HEK293T (cell line): Measurements from ENCODE around the gene DAO.
A peak's percentile ranks its signal among the peaks of the same experiment; 100 is the strongest.

ENCODE experiments used
- CTCF ChIA-PET: fragments of 350-600 bp; formaldehyde crosslinking; extraction: SDS; loops from one replicate; lab custom pipeline; 2021; ENCODE audit warnings: antibody characterized with exemption, inconsistent platforms; lab: Yijun Ruan, JAX
- POLR2A ChIA-PET: fragments of 350-600 bp; formaldehyde crosslinking; extraction: SDS; loops from one replicate; lab custom pipeline; 2020; ENCODE audit warnings: antibody characterized with exemption, inconsistent platforms; lab: Yijun Ruan, JAX
- DNase-seq: peaks from one replicate; pipeline ENCODE4 v3.0.0; 2012; ENCODE audit warnings: mixed read lengths; ENCODE audit errors: extremely low spot score
- ARNT ChIP-seq: fragments of 450-650 bp; IDR thresholded peaks from 2 replicates; pipeline ENCODE4 v1.6.1; 2017; ENCODE audit warnings: mild to moderate bottlenecking
- BHLHE40 ChIP-seq: fragments of 450-650 bp; IDR thresholded peaks from 2 replicates; pipeline ENCODE4 v1.6.1; 2016; ENCODE audit warnings: mild to moderate bottlenecking, moderate library complexity, borderline replicate concordance
- CTBP1 ChIP-seq: fragments of 450-650 bp; IDR thresholded peaks from 2 replicates; pipeline ENCODE4 v1.6.1; 2016; ENCODE audit warnings: borderline replicate concordance
- ELF4 ChIP-seq: fragments of 450-650 bp; IDR thresholded peaks from 2 replicates; pipeline ENCODE4 v1.6.1; 2017; ENCODE audit warnings: antibody characterized with exemption
- FOXA1 ChIP-seq: fragments of 450-650 bp; IDR thresholded peaks from 2 replicates; pipeline ENCODE4 v1.6.1; 2016; ENCODE audit warnings: mild to moderate bottlenecking
- FOXK2 ChIP-seq: fragments of 450-650 bp; IDR thresholded peaks from 2 replicates; pipeline ENCODE4 v1.6.1; 2016; ENCODE audit warnings: mild to moderate bottlenecking
- FOXM1 ChIP-seq: fragments of 450-650 bp; IDR thresholded peaks from 2 replicates; pipeline ENCODE4 v1.6.1; 2017; ENCODE audit warnings: mild to moderate bottlenecking, borderline replicate concordance
- HDGF ChIP-seq: fragments of 450-650 bp; IDR thresholded peaks from 2 replicates; pipeline ENCODE4 v1.6.1; 2017; ENCODE audit warnings: antibody characterized with exemption, borderline replicate concordance
- L3MBTL2 ChIP-seq: fragments of 450-650 bp; conservative IDR thresholded peaks from 2 replicates; pipeline ENCODE4 v1.6.1; 2016; ENCODE audit warnings: mild to moderate bottlenecking
- LEF1 ChIP-seq: fragments of 450-650 bp; IDR thresholded peaks from 2 replicates; pipeline ENCODE4 v1.6.1; 2017; ENCODE audit warnings: mild to moderate bottlenecking, borderline replicate concordance
- NFRKB ChIP-seq: fragments of 450-650 bp; IDR thresholded peaks from 2 replicates; pipeline ENCODE4 v1.6.1; 2016; ENCODE audit warnings: mild to moderate bottlenecking, moderate library complexity
- SP1 ChIP-seq: fragments of 450-650 bp; IDR thresholded peaks from 2 replicates; pipeline ENCODE4 v1.6.1; 2017
- SUZ12 ChIP-seq: fragments of 450-650 bp; IDR thresholded peaks from 2 replicates; pipeline ENCODE4 v1.6.1; 2016; ENCODE audit warnings: mild to moderate bottlenecking
- TARDBP ChIP-seq: fragments of 450-650 bp; IDR thresholded peaks from 2 replicates; pipeline ENCODE4 v1.6.1; 2016
- ZNF384 ChIP-seq: fragments of 450-650 bp; IDR thresholded peaks from 2 replicates; pipeline ENCODE4 v1.6.1; 2016
- TF ChIP-seq, protein P1 (sequence below): fragments of 450-650 bp; IDR thresholded peaks from 2 replicates; pipeline ENCODE4 v1.6.1; 2016

DAO gene

DNA sequence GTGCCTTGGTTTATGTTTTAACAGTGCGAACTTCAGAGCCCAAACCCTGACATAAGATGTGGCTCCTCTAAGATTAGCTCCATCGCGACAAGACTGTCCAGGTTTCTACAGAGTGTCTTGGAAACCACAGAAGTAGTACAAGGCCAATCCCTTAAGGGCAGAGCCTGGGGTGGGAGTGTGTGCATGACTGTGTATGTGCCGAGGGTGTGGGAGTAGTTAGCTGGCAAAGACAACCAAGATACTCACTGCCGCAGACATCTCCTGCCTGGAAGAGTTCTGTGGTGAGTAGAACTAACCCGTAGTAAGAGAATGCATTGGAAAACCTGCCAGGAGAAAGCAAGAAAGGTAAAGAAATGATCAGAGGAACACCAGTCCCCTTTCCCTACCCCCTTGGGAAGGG lies 54.1 kb downstream of the DAO start:
- CTCF ChIA-PET = interaction anchor here (0.7 kb wide), 1 partner anchor 17 kb away, joined by 3 read pairs; no protein-coding TSS in a partner anchor
- no peak for DNase-seq
- POLR2A ChIA-PET = no interaction called here
- TF ChIP-seq, protein P1, sequence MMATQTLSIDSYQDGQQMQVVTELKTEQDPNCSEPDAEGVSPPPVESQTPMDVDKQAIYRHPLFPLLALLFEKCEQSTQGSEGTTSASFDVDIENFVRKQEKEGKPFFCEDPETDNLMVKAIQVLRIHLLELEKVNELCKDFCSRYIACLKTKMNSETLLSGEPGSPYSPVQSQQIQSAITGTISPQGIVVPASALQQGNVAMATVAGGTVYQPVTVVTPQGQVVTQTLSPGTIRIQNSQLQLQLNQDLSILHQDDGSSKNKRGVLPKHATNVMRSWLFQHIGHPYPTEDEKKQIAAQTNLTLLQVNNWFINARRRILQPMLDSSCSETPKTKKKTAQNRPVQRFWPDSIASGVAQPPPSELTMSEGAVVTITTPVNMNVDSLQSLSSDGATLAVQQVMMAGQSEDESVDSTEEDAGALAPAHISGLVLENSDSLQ = no peak
- TF ChIP-seq CTBP1 (no peak), HDGF (no peak), ZNF384 (no peak), FOXA1 (no peak), LEF1 (no peak), ELF4 (no peak), FOXM1 (no peak), TARDBP (no peak), L3MBTL2 (no peak), SUZ12 (no peak), NFRKB (no peak), SP1 (no peak), BHLHE40 (no peak), FOXK2 (no peak), ARNT (no peak)

DNA sequence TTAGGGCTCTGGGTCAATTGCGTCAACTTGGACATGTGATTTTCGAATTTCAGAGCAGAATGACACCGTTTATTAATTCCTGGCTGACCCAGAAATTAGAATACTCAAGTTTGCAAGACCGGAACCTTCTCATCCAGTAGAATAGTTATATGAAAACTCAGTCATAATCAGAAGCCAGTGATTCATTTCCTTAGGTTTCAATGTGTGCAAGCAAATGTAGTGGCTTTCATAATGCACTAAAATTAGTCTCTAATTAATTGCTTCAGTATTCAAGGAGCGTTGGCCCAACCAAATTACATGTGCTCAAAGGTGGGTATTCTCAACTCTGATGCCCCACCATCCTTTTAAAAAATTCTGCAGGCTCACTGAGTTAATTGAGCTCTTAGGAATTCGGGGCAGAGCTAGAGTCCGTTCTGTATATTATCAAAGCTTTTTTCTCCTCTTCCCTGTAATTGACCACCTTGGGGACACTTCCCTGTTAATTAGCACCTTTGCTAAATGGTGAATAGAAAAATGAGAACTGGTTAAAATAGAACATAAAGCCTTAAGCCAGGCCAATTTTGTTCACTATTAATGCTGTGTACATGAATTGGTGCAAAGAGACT lies 55.4 kb downstream of the DAO start:
- TF ChIP-seq NFRKB (no peak), FOXM1 (no peak), TARDBP (no peak), ARNT (no peak), SUZ12 (no peak), BHLHE40 (no peak), ZNF384 (no peak), L3MBTL2 (no peak), SP1 (no peak), ELF4 (no peak)
- TF ChIP-seq, protein P1 = no peak
- CTCF ChIA-PET = no interaction called here
- POLR2A ChIA-PET = no interaction called here
- DNase-seq = no peak

DNA sequence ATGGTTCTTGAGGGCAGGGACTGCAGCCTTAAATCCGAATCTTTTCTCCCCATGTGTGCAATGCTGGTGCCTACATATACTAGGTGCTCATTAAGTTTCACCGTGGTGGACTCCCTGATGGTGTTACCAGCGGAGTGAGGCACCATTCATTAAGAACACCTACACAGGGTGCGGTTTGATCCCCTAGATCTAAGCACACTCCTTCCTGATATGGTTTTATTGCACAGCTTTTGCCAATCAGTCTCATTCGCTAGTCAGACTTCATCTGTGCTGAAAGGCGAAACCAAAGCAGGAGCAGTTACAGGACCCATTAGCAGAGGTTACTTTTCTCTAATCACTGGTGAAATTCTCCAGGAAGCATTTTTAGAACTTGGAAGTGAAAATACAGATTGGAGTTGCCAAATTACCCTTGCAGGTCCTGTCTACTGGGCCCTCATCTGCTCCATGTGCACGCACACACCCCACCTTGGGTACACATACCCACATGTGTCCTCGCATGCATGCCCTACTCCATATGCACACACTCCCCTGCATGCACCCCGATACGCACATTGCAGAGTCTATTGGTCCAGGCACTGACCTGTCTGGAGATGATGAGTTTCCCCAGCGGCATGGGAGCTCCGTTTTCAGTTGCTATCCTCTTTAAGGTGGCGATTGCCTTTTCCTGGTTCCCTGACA lies 58.5 kb downstream of the DAO start:
- ChIA-PET POLR2A (no interaction called here), CTCF (no interaction called here)
- TF ChIP-seq LEF1 = no peak
- TF ChIP-seq L3MBTL2 = no peak
- TF ChIP-seq BHLHE40 = no peak
- TF ChIP-seq FOXK2 = no peak
- no peak for TF ChIP-seq ELF4
- TF ChIP-seq TARDBP = no peak
- no peak for TF ChIP-seq FOXM1
- no peak for TF ChIP-seq SP1
- no peak for DNase-seq

DNA sequence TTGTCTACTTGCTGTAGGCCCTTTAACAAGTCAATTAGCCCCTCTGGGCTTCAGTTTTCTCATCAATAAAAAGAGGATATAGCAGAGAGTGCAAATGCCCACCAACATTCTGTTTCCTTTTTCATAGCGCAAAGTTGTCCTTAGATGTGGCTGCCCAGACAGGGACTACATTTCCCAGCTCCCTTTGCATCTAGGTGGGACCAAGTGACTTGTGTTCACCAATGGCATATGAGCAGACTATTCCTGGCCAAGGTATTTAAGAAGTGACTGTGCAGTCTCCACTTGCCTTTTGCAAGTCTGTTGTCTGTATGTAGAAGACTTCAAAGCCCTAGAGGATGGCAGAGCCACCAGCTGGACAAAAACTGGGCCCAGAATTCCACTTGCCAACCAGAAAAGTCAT lies 59.7 kb downstream of the DAO start:
- CTCF ChIA-PET = no interaction called here
- peak; percentile 41 for DNase-seq
- POLR2A ChIA-PET = interaction anchor here (1.0 kb wide), 1 partner anchor 8 kb away, joined by 3 read pairs; no protein-coding TSS in a partner anchor

DNA sequence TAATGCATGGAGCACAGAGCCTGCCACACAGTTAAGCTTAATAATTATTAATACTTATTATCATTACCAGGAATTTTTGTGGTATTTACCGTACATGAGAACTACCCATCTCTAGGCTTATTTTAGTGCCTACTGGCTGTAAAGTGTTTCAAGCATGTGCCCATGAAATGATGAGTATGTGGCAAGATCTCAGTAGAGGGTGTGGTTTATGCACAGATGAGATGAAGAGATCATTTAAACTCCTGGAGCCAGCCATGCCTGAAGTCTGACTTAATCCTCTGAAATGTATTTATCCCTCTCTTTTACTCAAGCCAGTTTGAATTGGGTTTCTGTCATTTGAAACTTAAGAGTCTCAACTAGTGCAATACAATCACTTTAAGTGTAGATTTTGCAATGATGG lies 60.2 kb downstream of the DAO start:
- DNase-seq = no peak
- TF ChIP-seq TARDBP = no peak
- no peak for TF ChIP-seq NFRKB
- no peak for TF ChIP-seq SP1
- no peak for TF ChIP-seq ZNF384
- no peak for TF ChIP-seq CTBP1
- TF ChIP-seq LEF1 = no peak
- no peak for TF ChIP-seq SUZ12
- no peak for TF ChIP-seq L3MBTL2
- TF ChIP-seq FOXK2 = no peak
- TF ChIP-seq BHLHE40 = no peak
- no peak for TF ChIP-seq ARNT
- TF ChIP-seq, protein P1 = no peak
- TF ChIP-seq FOXM1 = no peak
- no peak for TF ChIP-seq HDGF
- no peak for TF ChIP-seq ELF4
- TF ChIP-seq FOXA1 = no peak
- ChIA-PET POLR2A (interaction anchor here (1.0 kb wide), 1 partner anchor 8 kb away, joined by 3 read pairs; no protein-coding TSS in a partner anchor), CTCF (no interaction called here)

More for the DNA sequence above, 59.7 kb downstream of the DAO start:
- TF ChIP-seq SUZ12 = no peak
- no peak for TF ChIP-seq FOXK2
- no peak for TF ChIP-seq ZNF384

DNA sequence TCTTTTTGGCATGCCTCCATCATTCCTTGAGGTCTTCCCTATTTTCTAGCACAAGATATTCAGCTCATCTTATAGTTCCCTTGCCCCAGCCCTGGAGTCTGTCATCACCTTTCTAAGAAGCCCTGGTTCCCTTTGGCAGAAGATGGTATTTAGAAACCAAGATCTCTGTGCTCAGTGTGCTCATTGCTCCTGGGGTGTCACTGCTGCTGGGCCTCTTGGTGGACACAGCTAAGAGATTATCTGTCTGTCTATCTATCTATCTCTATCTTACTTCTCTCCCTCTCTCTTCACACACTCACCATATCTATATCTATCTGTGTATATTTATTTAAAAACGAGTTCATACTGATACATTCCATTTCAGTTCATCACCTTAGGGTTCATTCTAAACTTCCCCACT lies 67.2 kb downstream of the DAO start:
- no peak for DNase-seq
- ChIA-PET POLR2A (no interaction called here), CTCF (no interaction called here)
- TF ChIP-seq FOXK2 (no peak), SUZ12 (no peak), NFRKB (no peak), ELF4 (no peak), FOXM1 (no peak), ARNT (no peak), L3MBTL2 (no peak), SP1 (no peak), BHLHE40 (no peak), ZNF384 (no peak)
- TF ChIP-seq, protein P1 = no peak
